K562 (cell line): ENCODE measurements around the gene GATA2. TPM values are rescaled to one million over a fixed set of nuclear protein-coding genes. Genes with fewer than 3 reads are reported as not detected.

ENCODE experiments used
- CCAR2 ChIP-seq: fragments of 200-400 bp; formaldehyde crosslinking; IDR thresholded peaks from 2 replicates; pipeline ENCODE4 v1.6.1; 2017; ENCODE audit warnings: mild to moderate bottlenecking, low read depth, low read length
- CHD7 ChIP-seq: fragments of 200-600 bp; sonication (generic); IDR thresholded peaks from one replicate; pipeline ENCODE4 v1.6.1; 2012; ENCODE audit warnings: mild to moderate bottlenecking, low read depth, low read length, inconsistent platforms
- POLR2AphosphoS5 ChIP-seq: IDR thresholded peaks from 2 replicates; pipeline ENCODE4 v1.6.1; 2011; ENCODE audit warnings: mild to moderate bottlenecking, low read depth, low read length, moderate library complexity; ENCODE audit not compliant: control insufficient read depth, insufficient read depth
- SAFB2 ChIP-seq: fragments of 200-400 bp; formaldehyde crosslinking; IDR thresholded peaks from 2 replicates; pipeline ENCODE4 v1.6.1; 2018; ENCODE audit warnings: borderline replicate concordance, low read length, low read depth, moderate library complexity; ENCODE audit not compliant: severe bottlenecking
- ZNF174 ChIP-seq: fragments of 250-450 bp; sonication (Bioruptor Pico); IDR thresholded peaks from 2 replicates; pipeline ENCODE4 v1.4.0; 2020; ENCODE audit warnings: mild to moderate bottlenecking
- polyA plus RNA-seq, 8 experiments: library from polyadenylated mRNA; depleted of rRNA in 4 of 8; stranded (reverse) in 5 of 8; unstranded in 3 of 8; fragments of >200 nt; fragmentation: Nextera tagmentation in 2 of 8; fragmentation: Illumina TruSeq in 1 of 8; extraction: Ambion mirVana in 2 of 8; extraction: Trizol in 1 of 8; gene quantifications; 2 replicates each; pipeline versions ENCODE4 v1.2.1 to v1.2.3, GENCODE V29; 2011 to 2014; ENCODE audit warnings: inconsistent platforms in 1 of 8, missing spikeins in 1 of 8
- total RNA-seq, 7 experiments: library from RNA; depleted of rRNA in 6 of 7; stranded (reverse); fragments of >200 nt in 6 of 7; fragmentation: Illumina TruSeq in 2 of 7; extraction: Trizol in 2 of 7; gene quantifications; 2 replicates each; pipeline versions ENCODE4 v1.2.1 to v1.2.3, GENCODE V29; 2011 to 2021; ENCODE audit warnings: low replicate concordance in 1 of 7

GATA2 gene
- total and polyA plus RNA-seq, 9 of the 15 experiments (the other 6 are each of a cell fraction or from before 2014, with no cell fraction given), result 8.5 to 218 (median 50.8) TPM

DNA sequence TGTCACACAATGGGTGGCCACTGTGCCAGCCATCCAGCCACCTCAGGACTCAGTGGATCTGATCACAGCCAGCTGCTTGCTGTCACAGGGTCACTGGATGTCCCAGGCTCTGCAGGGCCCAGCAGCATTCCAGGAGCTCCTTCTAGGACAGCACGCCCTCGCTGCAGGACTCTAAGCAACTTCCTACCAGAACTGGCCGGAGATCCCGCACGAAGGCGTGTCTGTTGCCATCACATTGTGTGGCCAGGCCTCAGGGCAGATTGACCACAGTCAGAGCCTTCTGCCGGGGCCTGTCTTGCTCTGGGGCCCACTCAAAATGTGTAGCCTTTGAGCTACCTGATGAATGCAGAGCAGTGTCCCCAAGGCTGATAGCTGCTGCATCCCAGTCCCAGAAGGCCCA is 50.9 kb downstream of the GATA2 start (continued):
- TF ChIP-seq CHD7 (no peak), SAFB2 (no peak), ZNF174 (CRISPR knock-in tag) (no peak), POLR2AphosphoS5 (no peak), CCAR2 (no peak)
